Peyer's patch (tissue), 4 donors: ENCODE data around the gene CNTN5.

ENCODE experiments used
- POLR2A ChIP-seq, 2 donors: fragments of 450-650 bp; IDR thresholded peaks; one replicate each; pipeline ENCODE4 v1.5.1; 2017; ENCODE audit warnings: antibody characterized with exemption in 2 of 2, mild to moderate bottlenecking in 2 of 2, moderate library complexity in 2 of 2
- TF ChIP-seq, protein P1 (sequence below), 6 experiments: fragments of 450-650 bp in 4 of 6; fragments of 200-600 bp in 2 of 6; sonication (generic) in 1 of 6; IDR thresholded peaks; one replicate each; pipeline ENCODE4 v1.5.1; 2017 to 2019; ENCODE audit warnings: antibody characterized with exemption in 6 of 6, mild to moderate bottlenecking in 3 of 6, moderate library complexity in 1 of 6

DNA sequence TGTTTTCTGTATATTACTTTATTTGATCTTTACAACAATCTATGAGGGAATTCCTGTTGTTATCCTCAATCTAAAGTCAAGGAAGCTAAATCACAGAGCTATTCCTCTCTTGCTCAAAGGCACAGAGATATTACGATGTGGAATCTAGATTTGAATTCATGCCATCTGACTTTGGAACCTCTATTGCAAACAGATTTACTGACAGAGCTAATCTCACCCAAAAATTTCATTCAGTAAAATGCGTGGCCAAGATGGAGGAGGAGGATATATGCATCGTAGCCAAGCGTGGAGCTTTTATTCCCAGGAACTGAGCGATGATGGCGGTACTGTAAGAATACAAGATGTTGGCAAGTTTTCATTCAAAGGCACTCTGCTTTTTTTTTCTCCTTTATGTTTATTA lies 791.8 kb downstream of the CNTN5 start:
- TF ChIP-seq, protein P1, sequence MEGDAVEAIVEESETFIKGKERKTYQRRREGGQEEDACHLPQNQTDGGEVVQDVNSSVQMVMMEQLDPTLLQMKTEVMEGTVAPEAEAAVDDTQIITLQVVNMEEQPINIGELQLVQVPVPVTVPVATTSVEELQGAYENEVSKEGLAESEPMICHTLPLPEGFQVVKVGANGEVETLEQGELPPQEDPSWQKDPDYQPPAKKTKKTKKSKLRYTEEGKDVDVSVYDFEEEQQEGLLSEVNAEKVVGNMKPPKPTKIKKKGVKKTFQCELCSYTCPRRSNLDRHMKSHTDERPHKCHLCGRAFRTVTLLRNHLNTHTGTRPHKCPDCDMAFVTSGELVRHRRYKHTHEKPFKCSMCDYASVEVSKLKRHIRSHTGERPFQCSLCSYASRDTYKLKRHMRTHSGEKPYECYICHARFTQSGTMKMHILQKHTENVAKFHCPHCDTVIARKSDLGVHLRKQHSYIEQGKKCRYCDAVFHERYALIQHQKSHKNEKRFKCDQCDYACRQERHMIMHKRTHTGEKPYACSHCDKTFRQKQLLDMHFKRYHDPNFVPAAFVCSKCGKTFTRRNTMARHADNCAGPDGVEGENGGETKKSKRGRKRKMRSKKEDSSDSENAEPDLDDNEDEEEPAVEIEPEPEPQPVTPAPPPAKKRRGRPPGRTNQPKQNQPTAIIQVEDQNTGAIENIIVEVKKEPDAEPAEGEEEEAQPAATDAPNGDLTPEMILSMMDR (IDR thresholded peaks at IDR 0.05), result no peak
- TF ChIP-seq POLR2A (IDR thresholded peaks at IDR 0.05), result no peak
